Neural progenitor cell (in vitro differentiated cells): ENCODE measurements around the gene CARMIL1. TPM values are rescaled to one million over a fixed set of nuclear protein-coding genes. Genes with fewer than 3 reads are reported as not detected.

Source experiments
- DNase-seq: peaks from one replicate; pipeline ENCODE4 v3.0.0-alpha.2; 2016; ENCODE audit warnings: low spot score
- H2AFZ ChIP-seq: fragments of 200-600 bp; sonication (generic); replicated peaks from 2 replicates; pipeline ENCODE4 v1.6.1; 2016; ENCODE audit warnings: antibody characterized with exemption
- H3F3A ChIP-seq: fragments of 200-600 bp; sonication (generic); 2 replicates; pipeline ENCODE4 v1.6.1; 2016; ENCODE audit warnings: antibody characterized with exemption, low read depth
- H3K27ac ChIP-seq: fragments of 200-600 bp; sonication (generic); 2 replicates; pipeline ENCODE4 v1.5.1; 2016; ENCODE audit warnings: mild to moderate bottlenecking
- H3K27me3 ChIP-seq: fragments of 200-600 bp; sonication (generic); 2 replicates; pipeline ENCODE4 v1.6.1; 2016; ENCODE audit warnings: mild to moderate bottlenecking, moderate library complexity
- H3K36me3 ChIP-seq: fragments of 200-600 bp; sonication (generic); 2 replicates; pipeline ENCODE4 v1.5.1; 2016
- H3K4me1 ChIP-seq: fragments of 200-600 bp; sonication (generic); 2 replicates; pipeline ENCODE4 v1.6.1; 2016; ENCODE audit warnings: mixed run types
- H3K4me2 ChIP-seq: fragments of 200-600 bp; sonication (generic); 2 replicates; pipeline ENCODE4 v1.6.1; 2016
- H3K4me3 ChIP-seq: fragments of 200-600 bp; sonication (generic); 2 replicates; pipeline ENCODE4 v1.5.1; 2016
- H3K79me2 ChIP-seq: fragments of 200-600 bp; sonication (generic); 2 replicates; pipeline ENCODE4 v1.6.1; 2016; ENCODE audit warnings: low read depth
- H3K9ac ChIP-seq: fragments of 200-600 bp; sonication (generic); 2 replicates; pipeline ENCODE4 v1.6.1; 2016
- H3K9me3 ChIP-seq: fragments of 200-600 bp; sonication (generic); 2 replicates; pipeline ENCODE4 v1.5.1; 2016; ENCODE audit warnings: low read depth
- H4K20me1 ChIP-seq: fragments of 200-600 bp; sonication (generic); 2 replicates; pipeline ENCODE4 v1.6.1; 2016; ENCODE audit warnings: low read depth
- H3K27ac Mint-ChIP-seq: 3 replicates; pipeline ENCODE4 v1.8.0; 2021; ENCODE audit warnings: mixed read lengths
- H3K27me3 Mint-ChIP-seq: 2 replicates; pipeline ENCODE4 v1.8.0; 2022; ENCODE audit warnings: low read depth, mild to moderate bottlenecking, inconsistent platforms, moderate library complexity, mixed read lengths; ENCODE audit not compliant: insufficient read depth
- H3K36me3 Mint-ChIP-seq: 3 replicates; pipeline ENCODE4 v1.8.0; 2021; ENCODE audit warnings: mixed read lengths
- H3K4me1 Mint-ChIP-seq: 3 replicates; pipeline ENCODE4 v1.8.0; 2021; ENCODE audit warnings: mixed read lengths
- H3K4me3 Mint-ChIP-seq: 3 replicates; pipeline ENCODE4 v1.8.0; 2021; ENCODE audit warnings: mild to moderate bottlenecking, moderate library complexity, mixed read lengths
- H3K9me3 Mint-ChIP-seq: 3 replicates; pipeline ENCODE4 v1.8.0; 2020; ENCODE audit warnings: mixed read lengths
- EZH2 ChIP-seq: fragments of 200-600 bp; sonication (generic); IDR thresholded peaks from 2 replicates; pipeline ENCODE4 v1.6.1; 2017; ENCODE audit warnings: antibody characterized with exemption, mild to moderate bottlenecking, moderate library complexity
- EZH2phosphoT487 ChIP-seq: fragments of 200-600 bp; sonication (generic); IDR thresholded peaks from 2 replicates; pipeline ENCODE4 v1.6.1; 2017; ENCODE audit warnings: antibody characterized with exemption
- total RNA-seq: library from RNA; depleted of rRNA; stranded (reverse); fragments of >200 nt; gene quantifications from 2 replicates; pipeline ENCODE4 v1.2.3, GENCODE V29; 2015; ENCODE audit warnings: low replicate concordance
- TF ChIP-seq, protein P1 (sequence below): fragments of 200-600 bp; sonication (generic); IDR thresholded peaks from 2 replicates; pipeline ENCODE4 v1.5.1; 2017; ENCODE audit warnings: antibody characterized with exemption, mild to moderate bottlenecking

CARMIL1 gene
- total RNA-seq, 1 donor from 2014 or later, result 13.3 TPM

DNA sequence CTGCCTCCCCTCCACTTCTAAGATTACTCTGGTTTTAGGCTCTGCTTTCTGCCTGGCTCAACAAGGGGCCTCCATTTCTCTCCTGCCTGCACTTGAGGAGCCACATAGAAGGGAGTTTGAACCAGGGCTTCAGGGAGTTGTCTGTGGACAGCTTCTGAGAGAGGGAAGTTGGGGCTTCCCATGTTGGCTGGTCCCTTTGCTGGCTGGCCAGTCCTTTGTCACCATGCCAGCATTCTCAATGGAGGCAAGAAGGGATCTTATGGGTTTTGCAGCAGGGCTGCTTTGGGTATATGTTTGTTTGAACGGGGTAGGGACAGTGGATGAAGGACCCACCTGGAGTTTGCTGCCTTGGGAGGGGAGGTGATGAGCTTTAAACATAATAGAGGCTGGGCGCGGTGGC lies 124.9 kb downstream of the CARMIL1 start:
- no peak overlapping the region for H3K27ac Mint-ChIP-seq

DNA sequence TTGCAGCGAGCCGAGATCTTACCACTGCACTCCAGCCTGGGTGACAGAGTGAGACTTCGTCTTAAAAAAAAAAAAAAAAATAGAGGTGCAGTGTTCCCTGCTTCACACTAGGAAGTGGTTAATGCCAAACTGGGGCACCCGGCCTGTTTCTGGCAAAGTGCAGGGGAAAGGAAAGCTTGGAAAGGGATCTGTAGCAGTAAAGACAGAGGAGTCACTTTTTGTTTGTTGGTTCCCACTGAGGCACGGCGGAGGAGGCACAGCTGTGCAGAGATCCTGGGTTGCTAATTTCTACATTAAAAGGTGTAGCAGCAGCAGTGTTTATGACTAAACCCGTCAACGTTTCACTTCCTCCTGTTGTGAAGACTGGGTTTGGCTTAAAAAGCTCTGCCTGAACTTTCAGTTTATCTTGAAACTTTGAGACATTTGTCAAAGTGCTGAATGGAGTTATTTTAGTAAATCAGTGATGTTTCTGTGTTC lies 125.6 kb downstream of the CARMIL1 start:
- TF ChIP-seq EZH2phosphoT487, result no peak
- TF ChIP-seq, protein P1, sequence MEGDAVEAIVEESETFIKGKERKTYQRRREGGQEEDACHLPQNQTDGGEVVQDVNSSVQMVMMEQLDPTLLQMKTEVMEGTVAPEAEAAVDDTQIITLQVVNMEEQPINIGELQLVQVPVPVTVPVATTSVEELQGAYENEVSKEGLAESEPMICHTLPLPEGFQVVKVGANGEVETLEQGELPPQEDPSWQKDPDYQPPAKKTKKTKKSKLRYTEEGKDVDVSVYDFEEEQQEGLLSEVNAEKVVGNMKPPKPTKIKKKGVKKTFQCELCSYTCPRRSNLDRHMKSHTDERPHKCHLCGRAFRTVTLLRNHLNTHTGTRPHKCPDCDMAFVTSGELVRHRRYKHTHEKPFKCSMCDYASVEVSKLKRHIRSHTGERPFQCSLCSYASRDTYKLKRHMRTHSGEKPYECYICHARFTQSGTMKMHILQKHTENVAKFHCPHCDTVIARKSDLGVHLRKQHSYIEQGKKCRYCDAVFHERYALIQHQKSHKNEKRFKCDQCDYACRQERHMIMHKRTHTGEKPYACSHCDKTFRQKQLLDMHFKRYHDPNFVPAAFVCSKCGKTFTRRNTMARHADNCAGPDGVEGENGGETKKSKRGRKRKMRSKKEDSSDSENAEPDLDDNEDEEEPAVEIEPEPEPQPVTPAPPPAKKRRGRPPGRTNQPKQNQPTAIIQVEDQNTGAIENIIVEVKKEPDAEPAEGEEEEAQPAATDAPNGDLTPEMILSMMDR, result no peak
- TF ChIP-seq EZH2, result no peak
- no peak for DNase-seq
- Mint-ChIP-seq H3K36me3 (no peaks in the 10 kb centered on the region), H3K27ac (no peak overlapping the region), H3K4me1 (no peaks in the 10 kb centered on the region), H3K27me3 (peaks cover 2% of the 10 kb centered on the region), H3K9me3 (no peaks in the 10 kb centered on the region), H3K4me3 (no peak overlapping the region)
- Histone ChIP-seq H3K79me2 (no peaks in the 10 kb centered on the region), H3K4me3 (no peak overlapping the region), H3K36me3 (no peaks in the 10 kb centered on the region), H3K27me3 (no peaks in the 10 kb centered on the region), H2AFZ (no peak overlapping the region), H3K9ac (no peak overlapping the region), H3F3A (no peaks in the 10 kb centered on the region), H3K4me2 (no peak overlapping the region), H3K9me3 (no peaks in the 10 kb centered on the region), H3K27ac (no peak overlapping the region), H3K4me1 (peaks cover 4% of the 10 kb centered on the region), H4K20me1 (no peaks in the 10 kb centered on the region)

More for the DNA sequence above, 124.9 kb downstream of the CARMIL1 start:
- Histone ChIP-seq H3F3A (no peaks in the 10 kb centered on the region), H3K9ac (no peak overlapping the region), H3K79me2 (no peaks in the 10 kb centered on the region), H3K4me1 (peaks cover 4% of the 10 kb centered on the region), H3K9me3 (no peaks in the 10 kb centered on the region), H4K20me1 (no peaks in the 10 kb centered on the region), H3K4me2 (no peak overlapping the region), H2AFZ (no peak overlapping the region), H3K27ac (no peak overlapping the region), H3K4me3 (no peak overlapping the region), H3K36me3 (no peaks in the 10 kb centered on the region), H3K27me3 (no peaks in the 10 kb centered on the region)
- Mint-ChIP-seq H3K9me3 (no peaks in the 10 kb centered on the region), H3K27me3 (peaks cover 2% of the 10 kb centered on the region), H3K4me3 (no peak overlapping the region), H3K36me3 (no peaks in the 10 kb centered on the region), H3K4me1 (no peaks in the 10 kb centered on the region)
- no peak for DNase-seq
- no peak for TF ChIP-seq EZH2
- TF ChIP-seq EZH2phosphoT487, result no peak
- TF ChIP-seq, protein P1, result no peak

DNA sequence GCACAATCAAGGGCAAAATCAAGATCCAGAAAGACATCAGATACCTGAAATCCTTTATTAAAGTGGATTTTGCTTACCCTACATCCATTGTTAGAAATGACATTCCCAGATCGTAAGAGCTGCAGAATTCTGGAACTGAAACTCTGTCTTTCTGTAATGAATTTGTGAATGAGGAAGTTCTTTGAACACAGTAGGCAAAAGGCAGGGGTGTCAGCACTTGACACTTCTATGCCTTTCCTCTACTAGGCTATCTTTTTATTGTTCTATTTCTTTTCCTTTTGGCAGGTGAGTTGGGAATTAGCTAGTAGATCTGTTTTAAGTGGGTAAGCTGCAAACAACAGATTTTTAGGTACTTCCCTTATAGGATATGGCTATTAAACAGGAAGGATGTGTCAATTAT lies 126.3 kb downstream of the CARMIL1 start:
- no peaks in the 10 kb centered on the region for H3K79me2 ChIP-seq
- peaks cover 2% of the 10 kb centered on the region for H3K27me3 Mint-ChIP-seq
- H3F3A ChIP-seq, result no peaks in the 10 kb centered on the region
- DNase-seq, result no peak
- no peak overlapping the region for H3K4me2 ChIP-seq
- H3K27me3 ChIP-seq, result no peaks in the 10 kb centered on the region
- no peaks in the 10 kb centered on the region for H3K9me3 Mint-ChIP-seq
- H3K27ac ChIP-seq, result no peak overlapping the region
- no peaks in the 10 kb centered on the region for H3K4me1 Mint-ChIP-seq
- no peak overlapping the region for H3K4me3 ChIP-seq
- no peak overlapping the region for H3K4me3 Mint-ChIP-seq
- no peaks in the 10 kb centered on the region for H3K9me3 ChIP-seq
- H3K27ac Mint-ChIP-seq, result no peak overlapping the region
- H3K36me3 ChIP-seq, result no peaks in the 10 kb centered on the region
- peaks cover 2% of the 10 kb centered on the region for H3K4me1 ChIP-seq
- H2AFZ ChIP-seq, result no peak overlapping the region
- no peak overlapping the region for H3K9ac ChIP-seq
- no peaks in the 10 kb centered on the region for H3K36me3 Mint-ChIP-seq
- no peak for TF ChIP-seq EZH2
- TF ChIP-seq, protein P1, result no peak
- TF ChIP-seq EZH2phosphoT487, result no peak
- H4K20me1 ChIP-seq, result no peaks in the 10 kb centered on the region
